PC-9 (cell line): ENCODE data around the gene FUOM. TPM values are rescaled to one million over a fixed set of nuclear protein-coding genes. Genes with fewer than 3 reads are reported as not detected.

Experiments used
- BruUV-seq: library from RNA; stranded (reverse); fragments of 400-500 nt; replicated peaks from 2 replicates; lab custom pipeline; 2021; lab: Mats Ljungman, UMichigan
- CTCF ChIA-PET: fragments of 300-600 bp; sonication (Branson Sonifier 250); formaldehyde crosslinking; loops from one replicate; lab custom pipeline; 2022; ENCODE audit warnings: antibody characterized with exemption; lab: Charles Lee
- POLR2A ChIA-PET: fragments of 300-600 bp; sonication (Branson Sonifier 250); formaldehyde crosslinking; loops from one replicate; lab custom pipeline; 2022; ENCODE audit warnings: antibody characterized with exemption; ENCODE audit not compliant: unreplicated experiment; lab: Charles Lee
- DNase-seq, 2 experiments: peaks; one replicate each; pipeline versions ENCODE4 v3.0.0 to v3.0.0-alpha.2; 2015 to 2022; ENCODE audit warnings: mixed read lengths in 1 of 2
- H2AFZ ChIP-seq: fragments of 200-600 bp; sonication (generic); 2 replicates; pipeline ENCODE4 v1.8.1; 2017; ENCODE audit warnings: antibody characterized with exemption
- H3F3A ChIP-seq: fragments of 200-600 bp; sonication (generic); 2 replicates; pipeline ENCODE4 v1.8.1; 2017; ENCODE audit warnings: antibody characterized with exemption, mild to moderate bottlenecking, low read depth; ENCODE audit not compliant: insufficient read depth
- H3K27ac ChIP-seq: fragments of 200-600 bp; sonication (generic); 2 replicates; pipeline ENCODE4 v1.6.1; 2016; ENCODE audit warnings: mixed run types
- H3K27me3 ChIP-seq: fragments of 200-600 bp; sonication (generic); 2 replicates; pipeline ENCODE4 v1.6.1; 2016; ENCODE audit warnings: low read depth, mixed run types; ENCODE audit not compliant: insufficient read depth
- H3K36me3 ChIP-seq: fragments of 200-600 bp; sonication (generic); 2 replicates; pipeline ENCODE4 v1.6.1; 2016; ENCODE audit warnings: low read depth, mixed run types
- H3K4me1 ChIP-seq: fragments of 200-600 bp; sonication (generic); replicated peaks from 2 replicates; pipeline ENCODE4 v1.6.1; 2016; ENCODE audit warnings: mixed run types; ENCODE audit not compliant: insufficient read depth
- H3K4me2 ChIP-seq: fragments of 200-600 bp; sonication (generic); 2 replicates; pipeline ENCODE4 v1.6.1; 2017; ENCODE audit warnings: mixed run types
- H3K4me3 ChIP-seq: fragments of 200-600 bp; sonication (generic); 2 replicates; pipeline ENCODE4 v1.6.1; 2016; ENCODE audit warnings: mixed run types
- H3K79me2 ChIP-seq: fragments of 200-600 bp; sonication (generic); 2 replicates; pipeline ENCODE4 v1.6.1; 2017; ENCODE audit warnings: low read depth, mixed run types
- H3K9me2 ChIP-seq: fragments of 200-600 bp; sonication (generic); 2 replicates; pipeline ENCODE4 v1.8.1; 2017; ENCODE audit warnings: mild to moderate bottlenecking; ENCODE audit not compliant: insufficient read depth
- H3K9me3 ChIP-seq: fragments of 200-600 bp; sonication (generic); 2 replicates; pipeline ENCODE4 v1.8.1; 2016; ENCODE audit warnings: low read depth; ENCODE audit not compliant: insufficient read depth
- H4K20me1 ChIP-seq: fragments of 200-600 bp; sonication (generic); 2 replicates; pipeline ENCODE4 v1.8.1; 2017; ENCODE audit not compliant: insufficient read depth
- CTCF ChIP-seq: fragments of 200-600 bp; sonication (generic); conservative IDR thresholded peaks from 2 replicates; pipeline ENCODE4 v1.6.1; 2017; ENCODE audit warnings: mixed run types, antibody characterized with exemption, mild to moderate bottlenecking, moderate library complexity
- EZH2 ChIP-seq: fragments of 200-600 bp; sonication (generic); IDR thresholded peaks from 2 replicates; pipeline ENCODE4 v1.8.0; 2017; ENCODE audit warnings: antibody characterized with exemption, low read depth
- intact Hi-C: fragments of 100-400 bp; cut with micrococcal nuclease; formaldehyde crosslinking; loops from one replicate; pipeline ENCODE4 v1.10.0; 2022; ENCODE audit not compliant: unreplicated experiment
- total RNA-seq: library from RNA; stranded (reverse); gene quantifications from 2 replicates; pipeline ENCODE4 v1.2.3, GENCODE V29; 2021

The FUOM gene
- total RNA-seq, 1 experiment from 2014 or later, result 7.4 TPM

- no peak for DNase-seq
- TF ChIP-seq EZH2 (no peak), CTCF (no peak)
- Histone ChIP-seq H4K20me1 (no peaks in the 10 kb centered on the region), H2AFZ (no peak overlapping the region), H3K79me2 (no peaks in the 10 kb centered on the region), H3K36me3 (no peaks in the 10 kb centered on the region), H3K4me3 (no peak overlapping the region), H3F3A (0 out of 2 replicates have a peak, but pooled peaks cover 2% of the 10 kb centered on the region), H3K4me1 (no peaks in the 10 kb centered on the region), H3K4me2 (no peak overlapping the region), H3K9me2 (no peaks in the 10 kb centered on the region), H3K27ac (no peak overlapping the region), H3K9me3 (no peaks in the 10 kb centered on the region), H3K27me3 (no peaks in the 10 kb centered on the region)
- intact Hi-C loops, result no loop called here
- ChIA-PET POLR2A (no interaction called here), CTCF (no interaction called here)
- BruUV-seq, result no TSS peak
Observed at GRCh38 chr10:133384071-133384470, 26.3 kb upstream of the FUOM start.

- Histone ChIP-seq H3K27me3 (no peaks in the 10 kb centered on the region), H4K20me1 (no peaks in the 10 kb centered on the region), H3K9me3 (no peaks in the 10 kb centered on the region), H3K4me1 (no peaks in the 10 kb centered on the region), H3F3A (no peaks in the 10 kb centered on the region), H3K4me3 (no peak overlapping the region), H3K27ac (no peak overlapping the region), H3K36me3 (no peaks in the 10 kb centered on the region), H3K4me2 (no peak overlapping the region), H2AFZ (no peak overlapping the region), H3K9me2 (no peaks in the 10 kb centered on the region), H3K79me2 (no peaks in the 10 kb centered on the region)
- intact Hi-C loops, result no loop called here
- CTCF ChIA-PET, result no interaction called here
- POLR2A ChIA-PET, result no interaction called here
- no TSS peak for BruUV-seq
- TF ChIP-seq EZH2 (no peak), CTCF (no peak)
- DNase-seq, result no peak
Observed at GRCh38 chr10:133383551-133383950, 25.7 kb upstream of the FUOM start.

GRCh38 chr10:133381036-133381435 is 23.2 kb upstream of the FUOM start:
- Histone ChIP-seq H4K20me1 (no peaks in the 10 kb centered on the region), H3K4me1 (no peaks in the 10 kb centered on the region), H3K27ac (no peak overlapping the region), H3K4me3 (no peak overlapping the region), H3K4me2 (no peak overlapping the region), H3K36me3 (no peaks in the 10 kb centered on the region), H3K9me3 (no peaks in the 10 kb centered on the region), H3F3A (no peaks in the 10 kb centered on the region), H3K9me2 (no peaks in the 10 kb centered on the region), H2AFZ (no peak overlapping the region), H3K79me2 (no peaks in the 10 kb centered on the region), H3K27me3 (no peaks in the 10 kb centered on the region)
- intact Hi-C loops, result no loop called here
- no peak for TF ChIP-seq EZH2
- no peak for TF ChIP-seq CTCF
- no peak for DNase-seq
- ChIA-PET CTCF (no interaction called here), POLR2A (no interaction called here)
- no TSS peak for BruUV-seq
